MM.1S (cell line): Measurements from ENCODE around the gene FOXD4L3.
"Not testable (repeated sequence)": the region's sequence is repeated elsewhere in the genome, so short reads cannot be mapped to it uniquely, and the experiment has no call there.

Experiments used
- CTCF ChIP-seq: fragments of 300-600 bp; sonication (generic); IDR thresholded peaks from 2 replicates; pipeline ENCODE4 v1.5.1; 2016; ENCODE audit warnings: antibody characterized with exemption, low read length, mixed read lengths
- EZH2 ChIP-seq: fragments of 300-600 bp; sonication (generic); optimal IDR thresholded peaks from 2 replicates; pipeline ENCODE3; 2017; ENCODE audit warnings: low read depth, mild to moderate bottlenecking, antibody characterized with exemption, low read length, mixed read lengths

DNA sequence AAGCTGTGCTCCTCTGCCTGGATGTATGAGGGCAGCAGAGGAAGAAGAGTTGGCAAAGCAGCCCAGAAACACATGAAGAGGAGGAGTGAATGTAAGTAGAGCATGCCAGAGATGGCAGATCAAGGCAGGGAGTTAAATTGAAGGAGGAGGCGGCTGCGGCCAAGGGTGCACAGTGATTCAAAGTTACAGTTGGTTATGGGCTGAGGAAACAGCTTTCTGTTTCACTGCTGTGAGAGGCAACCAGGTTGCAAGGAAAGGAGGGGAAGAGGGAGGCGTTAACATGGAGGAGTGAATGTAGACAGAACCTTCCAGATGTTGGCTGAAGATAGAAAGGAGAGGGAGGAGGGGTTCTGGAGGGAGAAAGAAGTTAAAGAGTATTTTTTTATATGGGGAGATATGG is 33.3 kb downstream of the FOXD4L3 start:
- not testable (repeated sequence) for TF ChIP-seq CTCF, EZH2
